Kidney (tissue), 14 donors: ENCODE measurements around the gene IGSF8. TPM values are rescaled to one million over a fixed set of nuclear protein-coding genes. Genes with fewer than 3 reads are reported as not detected.

Source experiments
- DNase-seq, 5 donors: peaks; one replicate each; pipeline ENCODE4 v3.0.0-alpha.2; 2013 to 2020
- FAIRE-seq: peaks from 2 replicates; lab custom pipeline; 2012; peaks lifted over from hg19 to GRCh38; lab: Jason Lieb, UNC
- H3K27ac ChIP-seq, 2 donors: one replicate each; pipeline ENCODE4 v1.7.0; 2013; ENCODE audit warnings: low read depth in 2 of 2, low read length in 2 of 2, inconsistent platforms in 1 of 2
- H3K27me3 ChIP-seq: one replicate; pipeline ENCODE4 v1.7.1; 2013; ENCODE audit warnings: low read length, inconsistent platforms; ENCODE audit not compliant: control insufficient read depth, insufficient read depth
- H3K36me3 ChIP-seq, 3 donors: one replicate each; pipeline versions ENCODE4 v1.7.0 to v1.7.1; 2013; ENCODE audit warnings: low read length in 3 of 3, control low read depth in 1 of 3, inconsistent platforms in 1 of 3; ENCODE audit not compliant: insufficient read depth in 3 of 3, control insufficient read depth in 2 of 3
- H3K4me1 ChIP-seq, 3 donors: one replicate each; pipeline versions ENCODE4 v1.7.0 to v1.7.1; 2013; ENCODE audit warnings: low read length in 3 of 3, inconsistent platforms in 1 of 3, low read depth in 1 of 3; ENCODE audit not compliant: control insufficient read depth in 2 of 3, insufficient read depth in 2 of 3
- H3K4me3 ChIP-seq, 3 donors: one replicate each; pipeline versions ENCODE4 v1.7.0 to v1.8.1; 2013; ENCODE audit warnings: low read length in 3 of 3, control low read depth in 1 of 3, inconsistent platforms in 1 of 3
- H3K9ac ChIP-seq, 3 donors: one replicate each; pipeline versions ENCODE4 v1.7.0 to v1.7.1; 2013; ENCODE audit warnings: low read length in 3 of 3, control low read depth in 1 of 3, inconsistent platforms in 1 of 3
- H3K9me3 ChIP-seq, 3 donors: one replicate each; pipeline versions ENCODE4 v1.7.0 to v1.7.1; 2013; ENCODE audit warnings: low read length in 3 of 3, control low read depth in 1 of 3, inconsistent platforms in 1 of 3; ENCODE audit not compliant: control insufficient read depth in 2 of 3, insufficient read depth in 1 of 3
- intact Hi-C: fragments of 100-400 bp; cut with DNase I; formaldehyde crosslinking; loops from one replicate; pipeline ENCODE4 v1.11.1; 2022
- polyA plus RNA-seq: library from polyadenylated mRNA; stranded (reverse); fragments of 350-450 nt; fragmentation: Illumina TruSeq; extraction: RNeasy Lipid Tissue Mini Kit (QIAGEN cat#74804); gene quantifications from one replicate; pipeline ENCODE4 v1.2.3, GENCODE V29; 2014; ENCODE audit warnings: low read depth, low replicate concordance; ENCODE audit not compliant: insufficient read depth
- total RNA-seq: library from RNA; stranded (reverse); fragmentation: NEBNext Ultra II Directional; extraction: Animal tissue kit (Norgen Biotek cat#: 25700); gene quantifications from one replicate; pipeline ENCODE4 v1.2.1, GENCODE V29; 2021
- TF ChIP-seq, protein P1 (sequence below): IDR thresholded peaks from 3 replicates; pipeline ENCODE4 v1.5.1; 2012; ENCODE audit warnings: mild to moderate bottlenecking, moderate library complexity, borderline replicate concordance; ENCODE audit not compliant: insufficient read depth; ENCODE audit errors: extremely low read depth
- donor health status: control.
- donor health status: control.
- donor health status: control.
- donor health status: control.
- donor health status: control.
- donor health status: DM: yes; HTN: yes; CAD: no.
- donor health status: Normal renal cell carcinoma (clear cell type).

The IGSF8 gene
- total and polyA plus RNA-seq, 2 donors from 2014 or later, result 40.9 to 47.0 TPM

DNA sequence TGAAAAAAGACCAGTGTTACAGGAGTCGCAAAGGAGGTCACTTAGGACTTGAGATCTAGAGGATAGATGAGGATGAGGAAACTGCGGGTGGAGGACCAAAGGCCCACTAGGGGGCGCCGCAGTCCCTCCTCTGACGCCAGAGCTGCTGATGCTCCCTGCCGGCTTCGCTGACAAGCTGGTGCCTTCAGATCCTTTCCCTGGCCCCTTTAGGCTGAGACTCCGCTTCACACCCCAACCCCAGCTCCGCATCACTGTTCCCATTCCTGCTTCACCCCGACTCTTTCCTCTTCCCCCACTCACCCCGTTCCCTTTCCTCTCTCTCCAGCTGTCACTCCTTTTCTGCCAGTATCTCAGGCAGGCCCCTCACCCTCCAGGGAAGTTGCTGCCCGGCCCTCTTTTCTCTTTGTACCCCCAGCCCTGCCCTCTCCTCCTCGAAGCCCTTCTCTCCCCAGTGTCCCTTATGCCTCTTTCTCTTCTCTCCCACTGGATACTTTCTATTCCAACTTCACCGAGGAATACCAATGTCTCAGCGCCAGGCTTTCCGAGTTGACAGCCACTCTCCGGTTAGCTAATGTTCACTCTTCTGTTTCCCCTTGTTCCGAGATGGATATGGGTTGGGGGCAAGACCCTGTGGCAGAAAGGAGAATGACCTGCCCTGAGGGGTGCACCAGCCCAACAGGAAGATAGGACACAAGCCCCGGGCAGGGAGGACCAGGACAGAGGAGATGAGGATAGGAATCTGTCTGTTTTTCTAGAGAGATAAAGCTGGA, 12.5 kb downstream of the IGSF8 start:
- intact Hi-C loops, result no loop called here
- no peak overlapping the region for H3K4me3 ChIP-seq
- TF ChIP-seq, protein P1, sequence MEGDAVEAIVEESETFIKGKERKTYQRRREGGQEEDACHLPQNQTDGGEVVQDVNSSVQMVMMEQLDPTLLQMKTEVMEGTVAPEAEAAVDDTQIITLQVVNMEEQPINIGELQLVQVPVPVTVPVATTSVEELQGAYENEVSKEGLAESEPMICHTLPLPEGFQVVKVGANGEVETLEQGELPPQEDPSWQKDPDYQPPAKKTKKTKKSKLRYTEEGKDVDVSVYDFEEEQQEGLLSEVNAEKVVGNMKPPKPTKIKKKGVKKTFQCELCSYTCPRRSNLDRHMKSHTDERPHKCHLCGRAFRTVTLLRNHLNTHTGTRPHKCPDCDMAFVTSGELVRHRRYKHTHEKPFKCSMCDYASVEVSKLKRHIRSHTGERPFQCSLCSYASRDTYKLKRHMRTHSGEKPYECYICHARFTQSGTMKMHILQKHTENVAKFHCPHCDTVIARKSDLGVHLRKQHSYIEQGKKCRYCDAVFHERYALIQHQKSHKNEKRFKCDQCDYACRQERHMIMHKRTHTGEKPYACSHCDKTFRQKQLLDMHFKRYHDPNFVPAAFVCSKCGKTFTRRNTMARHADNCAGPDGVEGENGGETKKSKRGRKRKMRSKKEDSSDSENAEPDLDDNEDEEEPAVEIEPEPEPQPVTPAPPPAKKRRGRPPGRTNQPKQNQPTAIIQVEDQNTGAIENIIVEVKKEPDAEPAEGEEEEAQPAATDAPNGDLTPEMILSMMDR, result peak; percentile 57
- peaks cover 0 to 6% (median 0%) of the 10 kb centered on the region in 3 donors for H3K4me1 ChIP-seq
- FAIRE-seq (no peak), DNase-seq (peak; percentile 76 to 83 (median 81))
- peaks cover 0 to 8% (median 0%) of the 10 kb centered on the region in 3 donors for H3K36me3 ChIP-seq
- peaks cover 11% of the 10 kb centered on the region for H3K27me3 ChIP-seq
- H3K9ac ChIP-seq, result no peak overlapping the region
- no peaks in the 10 kb centered on the region for H3K9me3 ChIP-seq
- H3K27ac ChIP-seq, result peak overlapping the region in 1 of 2 donors; percentile 29

DNA sequence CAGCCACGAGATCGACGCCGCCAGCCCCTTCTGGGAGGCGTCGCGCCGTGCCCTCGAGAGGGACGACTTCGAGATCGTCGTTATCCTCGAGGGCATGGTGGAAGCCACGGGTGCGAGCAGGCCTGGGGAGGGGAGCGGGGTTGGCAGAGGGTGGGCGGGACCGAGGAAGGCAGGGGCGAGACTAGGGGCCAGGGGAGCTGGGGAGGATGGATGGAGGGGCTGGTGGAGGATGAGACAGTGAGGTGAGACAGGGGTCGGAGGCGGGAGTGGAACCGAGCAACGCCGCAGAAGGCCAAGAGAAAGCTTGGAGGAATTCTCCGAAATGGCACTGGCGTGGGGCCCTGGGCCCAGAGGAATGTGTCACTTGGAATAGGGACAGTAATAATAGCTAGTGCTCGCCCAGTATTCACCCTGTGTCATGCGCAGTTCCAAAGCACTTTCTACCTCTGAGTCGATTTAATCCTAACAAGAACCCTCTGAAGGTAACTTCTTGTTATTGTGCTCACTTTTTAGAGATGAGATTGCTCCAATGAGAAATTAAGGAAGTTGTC, 13.6 kb downstream of the IGSF8 start:
- Histone ChIP-seq H3K4me3 (no peak overlapping the region), H3K9me3 (no peaks in the 10 kb centered on the region), H3K4me1 (peaks cover 0 to 6% (median 0%) of the 10 kb centered on the region in 3 donors), H3K27ac (no peak overlapping the region), H3K27me3 (peaks cover 11% of the 10 kb centered on the region), H3K36me3 (peaks cover 0 to 8% (median 0%) of the 10 kb centered on the region in 3 donors), H3K9ac (no peak overlapping the region)
- intact Hi-C loops, result no loop called here
- TF ChIP-seq, protein P1, result no peak
- DNase-seq (no peak), FAIRE-seq (no peak)

DNA sequence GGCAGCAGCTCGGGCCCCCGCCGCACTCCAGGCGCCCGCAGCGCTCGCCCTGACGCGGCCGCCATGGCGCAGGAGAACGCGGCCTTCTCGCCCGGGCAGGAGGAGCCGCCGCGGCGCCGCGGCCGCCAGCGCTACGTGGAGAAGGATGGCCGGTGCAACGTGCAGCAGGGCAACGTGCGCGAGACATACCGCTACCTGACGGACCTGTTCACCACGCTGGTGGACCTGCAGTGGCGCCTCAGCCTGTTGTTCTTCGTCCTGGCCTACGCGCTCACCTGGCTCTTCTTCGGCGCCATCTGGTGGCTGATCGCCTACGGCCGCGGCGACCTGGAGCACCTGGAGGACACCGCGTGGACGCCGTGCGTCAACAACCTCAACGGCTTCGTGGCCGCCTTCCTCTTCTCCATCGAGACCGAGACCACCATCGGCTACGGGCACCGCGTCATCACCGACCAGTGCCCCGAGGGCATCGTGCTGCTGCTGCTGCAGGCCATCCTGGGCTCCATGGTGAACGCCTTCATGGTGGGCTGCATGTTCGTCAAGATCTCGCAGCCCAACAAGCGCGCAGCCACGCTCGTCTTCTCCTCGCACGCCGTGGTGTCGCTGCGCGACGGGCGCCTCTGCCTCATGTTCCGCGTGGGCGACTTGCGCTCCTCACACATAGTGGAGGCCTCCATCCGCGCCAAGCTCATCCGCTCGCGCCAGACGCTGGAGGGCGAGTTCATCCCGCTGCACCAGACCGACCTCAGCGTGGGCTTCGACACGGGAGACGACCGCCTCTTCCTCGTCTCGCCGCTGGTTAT, 14.2 kb downstream of the IGSF8 start:
- H3K9ac ChIP-seq, result no peak overlapping the region
- H3K27ac ChIP-seq, result no peak overlapping the region
- intact Hi-C loops, result no loop called here
- peaks cover 0 to 6% (median 0%) of the 10 kb centered on the region in 3 donors for H3K4me1 ChIP-seq
- peak overlapping the region in 2 of 3 donors; percentile 41 to 43 for H3K4me3 ChIP-seq
- no peak for FAIRE-seq
- no peaks in the 10 kb centered on the region for H3K9me3 ChIP-seq
- H3K36me3 ChIP-seq, result peaks cover 0 to 8% (median 0%) of the 10 kb centered on the region in 3 donors
- peaks cover 14% of the 10 kb centered on the region for H3K27me3 ChIP-seq
- DNase-seq, result peak; percentile 83 to 89 (median 87)
- TF ChIP-seq, protein P1, result peak; percentile 73
